Liver (tissue), 9 donors: Measurements from ENCODE around the gene TP53AIP1. TPM values are rescaled to one million over a fixed set of nuclear protein-coding genes. Genes with fewer than 3 reads are reported as not detected.

Source experiments
- DNase-seq: peaks from one replicate; pipeline ENCODE4 v3.0.0-alpha.2; 2017; ENCODE audit warnings: low spot score
- H3K27ac ChIP-seq, 2 donors: one replicate each; pipeline ENCODE4 v1.7.0; 2013; ENCODE audit warnings: inconsistent platforms in 2 of 2, low read length in 2 of 2, control low read depth in 1 of 2, low read depth in 1 of 2, mild to moderate bottlenecking in 1 of 2
- H3K27me3 ChIP-seq, 4 donors: one replicate each; pipeline versions ENCODE4 v1.6.1 to v1.7.0; 2013; ENCODE audit warnings: low read length in 3 of 4, inconsistent platforms in 1 of 4, mild to moderate bottlenecking in 1 of 4, moderate library complexity in 1 of 4; ENCODE audit not compliant: control insufficient read depth in 4 of 4, insufficient read depth in 4 of 4
- H3K36me3 ChIP-seq, 4 donors: one replicate each; pipeline versions ENCODE4 v1.6.1 to v1.7.0; 2013; ENCODE audit warnings: low read length in 3 of 4, mild to moderate bottlenecking in 3 of 4, low read depth in 1 of 4, moderate library complexity in 1 of 4; ENCODE audit not compliant: control insufficient read depth in 4 of 4, insufficient read depth in 3 of 4
- H3K4me1 ChIP-seq, 4 donors: one replicate each; pipeline versions ENCODE4 v1.6.1 to v1.7.0; 2013; ENCODE audit warnings: low read length in 3 of 4, mild to moderate bottlenecking in 3 of 4, moderate library complexity in 1 of 4; ENCODE audit not compliant: control insufficient read depth in 4 of 4, insufficient read depth in 4 of 4
- H3K4me3 ChIP-seq, 3 donors: one replicate each; pipeline versions ENCODE4 v1.6.1 to v1.7.0; 2013; ENCODE audit warnings: low read length in 3 of 3, control low read depth in 1 of 3, low read depth in 1 of 3, mild to moderate bottlenecking in 1 of 3
- H3K9ac ChIP-seq, 2 donors: one replicate each; pipeline ENCODE4 v1.7.0; 2013; ENCODE audit warnings: low read length in 2 of 2, mild to moderate bottlenecking in 2 of 2, moderate library complexity in 2 of 2, control low read depth in 1 of 2, low read depth in 1 of 2
- H3K9me3 ChIP-seq, 4 donors: one replicate each; pipeline versions ENCODE4 v1.6.1 to v1.7.0; 2013; ENCODE audit warnings: low read length in 3 of 4; ENCODE audit not compliant: control insufficient read depth in 4 of 4
- ATF3 ChIP-seq: IDR thresholded peaks from 2 replicates; pipeline ENCODE4 v1.6.1; 2016; ENCODE audit warnings: antibody characterized with exemption
- CTCF ChIP-seq: fragments of 150-350 bp; IDR thresholded peaks from 2 replicates; pipeline ENCODE4 v1.5.1; 2017; ENCODE audit warnings: improper control_type of control experiment, low read depth, low read length; ENCODE audit not compliant: missing input control
- EGR1 ChIP-seq, 2 donors: IDR thresholded peaks; 2 replicates each; pipeline ENCODE4 v1.6.1; 2016 to 2018; ENCODE audit warnings: antibody characterized with exemption in 2 of 2, low read depth in 2 of 2
- FOXA1 ChIP-seq: IDR thresholded peaks from 2 replicates; pipeline ENCODE4 v1.6.1; 2016; ENCODE audit warnings: antibody characterized with exemption
- FOXA2 ChIP-seq: IDR thresholded peaks from 2 replicates; pipeline ENCODE4 v1.6.1; 2016; ENCODE audit warnings: antibody characterized with exemption
- GABPA ChIP-seq, 2 donors: IDR thresholded peaks in 1 of 2; conservative IDR thresholded peaks in 1 of 2; 2 replicates each; pipeline ENCODE4 v1.6.1; 2016; ENCODE audit warnings: antibody characterized with exemption in 2 of 2, mild to moderate bottlenecking in 1 of 2, moderate library complexity in 1 of 2
- HNF4A ChIP-seq, 2 donors: conservative IDR thresholded peaks; 2 replicates each; pipeline ENCODE4 v1.6.1; 2016; ENCODE audit warnings: antibody characterized with exemption in 2 of 2, mild to moderate bottlenecking in 2 of 2
- HNF4G ChIP-seq: IDR thresholded peaks from 2 replicates; pipeline ENCODE4 v1.6.1; 2016; ENCODE audit warnings: antibody characterized with exemption
- JUND ChIP-seq, 2 donors: IDR thresholded peaks; 2 replicates each; pipeline ENCODE4 v1.6.1; 2016; ENCODE audit warnings: antibody characterized with exemption in 2 of 2
- MAX ChIP-seq: IDR thresholded peaks from 2 replicates; pipeline ENCODE4 v1.6.1; 2016; ENCODE audit warnings: antibody characterized with exemption
- NR2F2 ChIP-seq: IDR thresholded peaks from 2 replicates; pipeline ENCODE4 v1.6.1; 2016; ENCODE audit warnings: antibody characterized with exemption
- RAD21 ChIP-seq, 2 donors: IDR thresholded peaks; 2 replicates each; pipeline ENCODE4 v1.6.1; 2016; ENCODE audit warnings: antibody characterized with exemption in 2 of 2, mild to moderate bottlenecking in 2 of 2
- REST ChIP-seq: IDR thresholded peaks from 2 replicates; pipeline ENCODE4 v1.6.1; 2016; ENCODE audit warnings: antibody characterized with exemption, mild to moderate bottlenecking
- RXRA ChIP-seq, 2 donors: IDR thresholded peaks; 2 replicates each; pipeline ENCODE4 v1.6.1; 2017 to 2018; ENCODE audit warnings: antibody characterized with exemption in 2 of 2, mild to moderate bottlenecking in 1 of 2
- SP1 ChIP-seq: IDR thresholded peaks from 2 replicates; pipeline ENCODE4 v1.6.1; 2018; ENCODE audit warnings: antibody characterized with exemption, mild to moderate bottlenecking
- YY1 ChIP-seq: IDR thresholded peaks from 2 replicates; pipeline ENCODE4 v1.6.1; 2016; ENCODE audit warnings: antibody characterized with exemption, mild to moderate bottlenecking
- ZBTB33 ChIP-seq: IDR thresholded peaks from 2 replicates; pipeline ENCODE4 v1.6.1; 2016; ENCODE audit warnings: antibody characterized with exemption
- WGBS: extraction: QIAGEN DNeasy Blood & Tissue Kit; methylation state at CpG from one replicate; pipeline ENCODE4 v1.1.7; 2013; 5-methylcytosine and 5-hydroxymethylcytosine counted together
- polyA plus RNA-seq, 2 donors: library from polyadenylated mRNA; stranded (reverse) in 1 of 2; unstranded in 1 of 2; fragments of 200-250 nt in 1 of 2; fragments of >200 nt in 1 of 2; fragmentation: Nextera tagmentation in 1 of 2; extraction: Ambion mirVana in 1 of 2; gene quantifications; one replicate each; pipeline versions ENCODE4 v1.2.1 to v1.2.3, GENCODE V29; 2013 to 2015
- total RNA-seq, 2 donors: library from RNA; depleted of rRNA; stranded (reverse); fragments of >200 nt; gene quantifications; one replicate each; pipeline ENCODE4 v1.2.3, GENCODE V29; 2014
- donor health status: healthy.
- donor health status: healthy.
- donor health status: healthy.
- donor health status: healthy.
- donor health status: healthy.

The TP53AIP1 gene
- total and polyA plus RNA-seq, 4 donors, result 0.08 TPM; not detected in 3

- no peak overlapping the region for H3K27ac ChIP-seq
- DNase-seq, result no peak
- H3K27me3 ChIP-seq, result peaks cover 0 to 2% (median 0%) of the 10 kb centered on the region in 4 donors
- TF ChIP-seq GABPA (IDR thresholded peaks at IDR 0.05 in 1 of 2, conservative IDR thresholded peaks at IDR 0.05 in 1 of 2) (no peak), JUND (IDR thresholded peaks at IDR 0.05) (no peak), YY1 (no peak), RAD21 (IDR thresholded peaks at IDR 0.05) (no peak), NR2F2 (no peak), EGR1 (IDR thresholded peaks at IDR 0.05; ENCODE audit: low read depth in 2 of 2) (no peak), ATF3 (no peak), FOXA1 (no peak), FOXA2 (no peak), HNF4A (conservative IDR thresholded peaks at IDR 0.05) (no peak), MAX (no peak), HNF4G (no peak)
- H3K9me3 ChIP-seq, result no peaks in the 10 kb centered on the region
- 86% methylated on average over 6 of the region's 6 CpGs for WGBS
- no peak overlapping the region for H3K4me3 ChIP-seq
- no peaks in the 10 kb centered on the region for H3K36me3 ChIP-seq
- H3K4me1 ChIP-seq, result no peaks in the 10 kb centered on the region
- H3K9ac ChIP-seq, result no peak overlapping the region
Observed at GRCh38 chr11:128931668-128932067, 11.0 kb downstream of the TP53AIP1 start.

- Histone ChIP-seq H3K4me3 (no peak overlapping the region), H3K9me3 (no peaks in the 10 kb centered on the region), H3K27ac (no peak overlapping the region), H3K4me1 (no peaks in the 10 kb centered on the region), H3K36me3 (no peaks in the 10 kb centered on the region), H3K9ac (no peak overlapping the region), H3K27me3 (peaks cover 0 to 2% (median under 1%) of the 10 kb centered on the region in 4 donors)
- 84% methylated on average over 3 of the region's 3 CpGs for WGBS
- no peak for DNase-seq
- TF ChIP-seq JUND (IDR thresholded peaks at IDR 0.05), result no peak
- no peak for TF ChIP-seq HNF4A (conservative IDR thresholded peaks at IDR 0.05)
- no peak for TF ChIP-seq EGR1 (IDR thresholded peaks at IDR 0.05; ENCODE audit: low read depth in 2 of 2)
- TF ChIP-seq RAD21 (IDR thresholded peaks at IDR 0.05), result no peak
- TF ChIP-seq YY1, result no peak
- no peak for TF ChIP-seq SP1
- no peak for TF ChIP-seq REST
- TF ChIP-seq GABPA (IDR thresholded peaks at IDR 0.05 in 1 of 2, conservative IDR thresholded peaks at IDR 0.05 in 1 of 2), result no peak
- no peak for TF ChIP-seq RXRA (IDR thresholded peaks at IDR 0.05)
- TF ChIP-seq MAX, result no peak
- no peak for TF ChIP-seq ATF3
- no peak for TF ChIP-seq CTCF
- TF ChIP-seq ZBTB33, result no peak
- no peak for TF ChIP-seq HNF4G
Observed at GRCh38 chr11:128931066-128931465, 11.6 kb downstream of the TP53AIP1 start.
